Fibroblast of peridontal ligament (primary cell): ENCODE results near the gene ZDHHC23.

Source experiments
- DNase-seq: peaks from one replicate; pipeline ENCODE4 v3.0.0-alpha.2; 2010; ENCODE audit errors: extremely low read depth

ZDHHC23 gene

GRCh38 chr3:114011059-114011797 lies 63.4 kb downstream of the ZDHHC23 start:
- no peak for DNase-seq
